Inflammatory macrophage (primary cell): Measurements from ENCODE around the gene MRPL17.

Source experiments
- DNase-seq, 2 donors: peaks; one replicate each; pipeline ENCODE4 v3.0.0-alpha.2; 2020 to 2022

Gene MRPL17

GRCh38 chr11:6653656-6654055 is 29.5 kb downstream of the MRPL17 start:
- DNase-seq: no peak

GRCh38 chr11:6653097-6653496 is 30.0 kb downstream of the MRPL17 start:
- peak; percentile 55 to 61 for DNase-seq

- peak in 1 of 2 donors; percentile 11 for DNase-seq
Measured at GRCh38 chr11:6652182-6652581, 31.0 kb downstream of the MRPL17 start.

GRCh38 chr11:6650980-6651379 is 32.2 kb downstream of the MRPL17 start:
- no peak for DNase-seq

- DNase-seq: no peak
Measured at GRCh38 chr11:6650104-6650503, 33.0 kb downstream of the MRPL17 start.

GRCh38 chr11:6648501-6648900 is 34.6 kb downstream of the MRPL17 start:
- DNase-seq: peak; percentile 59 to 62

- no peak for DNase-seq
Measured at GRCh38 chr11:6647836-6648235, 35.3 kb downstream of the MRPL17 start.

- peak; percentile 8 to 33 for DNase-seq
Measured at GRCh38 chr11:6646918-6647679, 36.0 kb downstream of the MRPL17 start.

- DNase-seq: no peak
Measured at GRCh38 chr11:6646576-6646917, 36.6 kb downstream of the MRPL17 start.

- DNase-seq: peak; percentile 41 to 58
Measured at GRCh38 chr11:6646071-6646470, 37.1 kb downstream of the MRPL17 start.

- DNase-seq: no peak
Measured at GRCh38 chr11:6642957-6643356, 40.2 kb downstream of the MRPL17 start.

- no peak for DNase-seq
Measured at GRCh38 chr11:6640985-6641701, 42.0 kb downstream of the MRPL17 start.

- DNase-seq: no peak
Measured at GRCh38 chr11:6640036-6640984, 42.8 kb downstream of the MRPL17 start.

- no peak for DNase-seq
Measured at GRCh38 chr11:6638429-6638828, 44.7 kb downstream of the MRPL17 start.

- no peak for DNase-seq
Measured at GRCh38 chr11:6637871-6638270, 45.3 kb downstream of the MRPL17 start.

- no peak for DNase-seq
Measured at GRCh38 chr11:6636480-6636879, 46.7 kb downstream of the MRPL17 start.

GRCh38 chr11:6635082-6635932 is 47.8 kb downstream of the MRPL17 start:
- peak; percentile 80 to 82 for DNase-seq

GRCh38 chr11:6634534-6634933 is 48.6 kb downstream of the MRPL17 start:
- DNase-seq: no peak

- no peak for DNase-seq
Measured at GRCh38 chr11:6633422-6634408, 49.4 kb downstream of the MRPL17 start.

- no peak for DNase-seq
Measured at GRCh38 chr11:6632116-6633073, 50.7 kb downstream of the MRPL17 start.
